AG04450 (cell line): ENCODE measurements around the gene DDX10. TPM values are rescaled to one million over a fixed set of nuclear protein-coding genes. Genes with fewer than 3 reads are reported as not detected.
A peak's percentile ranks its signal among the peaks of the same experiment; 100 is the strongest.

ENCODE experiments used
- CTCF ChIA-PET: fragments of 300-600, 350-600 bp; formaldehyde crosslinking; extraction: SDS; loops from one replicate; lab custom pipeline; 2022; ENCODE audit warnings: antibody characterized with exemption, inconsistent platforms; lab: Charles Lee
- POLR2A ChIA-PET: fragments of 350-600 bp; formaldehyde crosslinking; extraction: SDS; loops from one replicate; lab custom pipeline; 2021; ENCODE audit warnings: antibody characterized with exemption, inconsistent platforms; lab: Yijun Ruan, JAX
- DNase-seq: peaks from one replicate; pipeline ENCODE4 v3.0.0-alpha.2; 2011; ENCODE audit warnings: low read depth, low spot score
- H3K27ac ChIP-seq: one replicate; pipeline ENCODE4 v1.5.1; 2012; ENCODE audit warnings: low read depth, low read length, control low read depth
- H3K27me3 ChIP-seq: one replicate; pipeline ENCODE4 v1.6.0; 2012; ENCODE audit warnings: low read length; ENCODE audit not compliant: control insufficient read depth, insufficient read depth
- H3K4me3 ChIP-seq: 2 replicates; pipeline ENCODE4 v1.5.1; 2011; ENCODE audit warnings: mild to moderate bottlenecking, low read depth, low read length, control low read depth
- H3K9me3 ChIP-seq: 2 replicates; pipeline ENCODE4 v1.5.1; 2012; ENCODE audit warnings: low read length; ENCODE audit not compliant: control insufficient read depth, insufficient read depth
- CTCF ChIP-seq: IDR thresholded peaks from 2 replicates; pipeline ENCODE4 v1.5.1; 2011; ENCODE audit warnings: low read depth, low read length, control low read depth, inconsistent platforms
- polyA plus RNA-seq: library from polyadenylated mRNA; depleted of rRNA; stranded (reverse); fragments of >200 nt; gene quantifications from 2 replicates; pipeline ENCODE4 v1.2.3, GENCODE V29; 2011

DDX10 gene
- polyA plus RNA-seq, 1 experiment: 27.1 TPM

- CTCF ChIA-PET: no interaction called here
- no peak for DNase-seq
Observed at GRCh38 chr11:108966206-108966605, 301.3 kb downstream of the DDX10 start.

GRCh38 chr11:108966978-108967377 is 302.1 kb downstream of the DDX10 start:
- no peaks in the 10 kb centered on the region for H3K27me3 ChIP-seq
- H3K4me3 ChIP-seq: no peak overlapping the region
- no peak for TF ChIP-seq CTCF
- H3K27ac ChIP-seq: no peak overlapping the region
- CTCF ChIA-PET: interaction anchor here (0.9 to 1.0 kb wide), 2 partner anchors 9 to 270 kb away, joined by 3 read pairs; no protein-coding TSS in a partner anchor
- DNase-seq: no peak
- H3K9me3 ChIP-seq: no peaks in the 10 kb centered on the region
- POLR2A ChIA-PET: no interaction called here

More at GRCh38 chr11:108966206-108966605, 301.3 kb downstream of the DDX10 start:
- no peaks in the 10 kb centered on the region for H3K27me3 ChIP-seq
- POLR2A ChIA-PET: no interaction called here
- no peaks in the 10 kb centered on the region; the same call in 1 of the 2 replicates for H3K9me3 ChIP-seq
- H3K27ac ChIP-seq: no peak overlapping the region
- no peak for TF ChIP-seq CTCF
- H3K4me3 ChIP-seq: no peak overlapping the region

- Histone ChIP-seq H3K27ac (no peak overlapping the region), H3K4me3 (no peak overlapping the region), H3K27me3 (no peaks in the 10 kb centered on the region), H3K9me3 (no peaks in the 10 kb centered on the region)
- ChIA-PET POLR2A (no interaction called here), CTCF (interaction anchor here (0.9 to 1.0 kb wide), 2 partner anchors 9 to 270 kb away, joined by 3 read pairs; no protein-coding TSS in a partner anchor)
- no peak for TF ChIP-seq CTCF
- DNase-seq: no peak
Observed at GRCh38 chr11:108967571-108967970, 302.7 kb downstream of the DDX10 start.

- CTCF ChIA-PET: interaction anchor here (0.9 to 1.3 kb wide), 2 partner anchors 12 to 272 kb away, joined by 3 read pairs; no protein-coding TSS in a partner anchor
- H3K4me3 ChIP-seq: no peak overlapping the region
- POLR2A ChIA-PET: no interaction called here
- no peaks in the 10 kb centered on the region for H3K9me3 ChIP-seq
- H3K27ac ChIP-seq: no peak overlapping the region
- no peak for TF ChIP-seq CTCF
- no peaks in the 10 kb centered on the region for H3K27me3 ChIP-seq
- DNase-seq: no peak
Observed at GRCh38 chr11:108970221-108970991, 305.5 kb downstream of the DDX10 start.

GRCh38 chr11:108973402-108974162 is 308.7 kb downstream of the DDX10 start:
- Histone ChIP-seq H3K27ac (no peak overlapping the region), H3K9me3 (no peaks in the 10 kb centered on the region), H3K4me3 (no peak overlapping the region), H3K27me3 (no peaks in the 10 kb centered on the region)
- peak; percentile 39 for DNase-seq
- ChIA-PET CTCF (interaction anchor here (0.6 kb wide), 1 partner anchor 24 kb away, joined by 5 read pairs; no protein-coding TSS in a partner anchor), POLR2A (interaction anchor here (0.5 kb wide), 1 partner anchor 13 kb away, joined by 3 read pairs; no protein-coding TSS in a partner anchor)
- no peak for TF ChIP-seq CTCF
